Embryonic facial prominence (tissue), 1 donor: ENCODE results near the gene PARD3.
A peak's percentile ranks its signal among the peaks of the same experiment; 100 is the strongest.

Source experiments
- DNase-seq: peaks from one replicate; pipeline ENCODE4 v3.0.0-alpha.2; 2016; ENCODE audit errors: extremely low spot score

The PARD3 gene

GRCh38 chr10:34495938-34496337, 319.2 kb downstream of the PARD3 start:
- DNase-seq: no peak

GRCh38 chr10:34494012-34494411, 321.1 kb downstream of the PARD3 start:
- no peak for DNase-seq

- DNase-seq: no peak
Observed at GRCh38 chr10:34492081-34492480, 323.0 kb downstream of the PARD3 start.

GRCh38 chr10:34491678-34492077, 323.4 kb downstream of the PARD3 start:
- peak; percentile 18 for DNase-seq

- no peak for DNase-seq
Observed at GRCh38 chr10:34489973-34490745, 324.9 kb downstream of the PARD3 start.

- DNase-seq: peak; percentile 45
Observed at GRCh38 chr10:34489411-34489810, 325.7 kb downstream of the PARD3 start.

GRCh38 chr10:34488476-34489130, 326.5 kb downstream of the PARD3 start:
- DNase-seq: no peak

- DNase-seq: no peak
Observed at GRCh38 chr10:34486008-34486407, 329.1 kb downstream of the PARD3 start.

- DNase-seq: no peak
Observed at GRCh38 chr10:34484164-34484563, 330.9 kb downstream of the PARD3 start.

- no peak for DNase-seq
Observed at GRCh38 chr10:34480345-34480744, 334.8 kb downstream of the PARD3 start.

GRCh38 chr10:34479520-34480179, 335.4 kb downstream of the PARD3 start:
- DNase-seq: no peak

- DNase-seq: no peak
Observed at GRCh38 chr10:34477249-34477648, 337.8 kb downstream of the PARD3 start.

GRCh38 chr10:34476608-34477007, 338.5 kb downstream of the PARD3 start:
- no peak for DNase-seq

- DNase-seq: no peak
Observed at GRCh38 chr10:34475786-34476185, 339.3 kb downstream of the PARD3 start.

GRCh38 chr10:34475274-34475646, 339.8 kb downstream of the PARD3 start:
- no peak for DNase-seq

GRCh38 chr10:34474555-34475273, 340.4 kb downstream of the PARD3 start:
- no peak for DNase-seq

GRCh38 chr10:34474009-34474376, 341.1 kb downstream of the PARD3 start:
- DNase-seq: no peak

GRCh38 chr10:34473174-34474008, 341.7 kb downstream of the PARD3 start:
- DNase-seq: no peak

- DNase-seq: no peak
Observed at GRCh38 chr10:34470307-34470706, 344.8 kb downstream of the PARD3 start.

- no peak for DNase-seq
Observed at GRCh38 chr10:34469446-34469845, 345.6 kb downstream of the PARD3 start.

- DNase-seq: no peak
Observed at GRCh38 chr10:34467902-34468301, 347.2 kb downstream of the PARD3 start.
